Activated naive CD4-positive, alpha-beta T cell treated with anti-CD3 and anti-CD28 coated beads, Interleukin-2, amount 50 U/mL, for 16 hours (primary cell): Measurements from ENCODE around the gene ALPK1.
"Not testable (repeated sequence)": the region's sequence is repeated elsewhere in the genome, so short reads cannot be mapped to it uniquely, and the experiment has no call there.

Experiments
- DNase-seq: peaks from one replicate; pipeline ENCODE4 v3.0.0-alpha.2; 2020

Gene ALPK1

GRCh38 chr4:112381996-112382692 is 85.0 kb downstream of the ALPK1 start:
- no peak for DNase-seq

GRCh38 chr4:112386071-112386470 is 88.9 kb downstream of the ALPK1 start:
- no peak for DNase-seq

GRCh38 chr4:112402098-112402497 is 104.9 kb downstream of the ALPK1 start:
- no peak for DNase-seq

GRCh38 chr4:112403101-112403945 is 106.2 kb downstream of the ALPK1 start:
- no peak for DNase-seq

- no peak for DNase-seq
Observed at GRCh38 chr4:112410364-112410763, 113.2 kb downstream of the ALPK1 start.

- DNase-seq, result no peak
Observed at GRCh38 chr4:112410804-112411203, 113.6 kb downstream of the ALPK1 start.

- DNase-seq, result no peak
Observed at GRCh38 chr4:112411781-112412550, 114.8 kb downstream of the ALPK1 start.

- no peak for DNase-seq
Observed at GRCh38 chr4:112416464-112416863, 119.3 kb downstream of the ALPK1 start.

- no peak for DNase-seq
Observed at GRCh38 chr4:112418092-112418491, 120.9 kb downstream of the ALPK1 start.

GRCh38 chr4:112421911-112422310 is 124.7 kb downstream of the ALPK1 start:
- DNase-seq, result no peak

GRCh38 chr4:112422644-112423043 is 125.5 kb downstream of the ALPK1 start:
- DNase-seq, result no peak

GRCh38 chr4:112423591-112423990 is 126.4 kb downstream of the ALPK1 start:
- no peak for DNase-seq

GRCh38 chr4:112425823-112426222 is 128.7 kb downstream of the ALPK1 start:
- DNase-seq, result no peak

GRCh38 chr4:112426416-112426815 is 129.2 kb downstream of the ALPK1 start:
- DNase-seq, result no peak

- no peak for DNase-seq
Observed at GRCh38 chr4:112431158-112431557, 134.0 kb downstream of the ALPK1 start.

GRCh38 chr4:112436987-112437386 is 139.8 kb downstream of the ALPK1 start:
- no peak for DNase-seq

- not testable (repeated sequence) for DNase-seq
Observed at GRCh38 chr4:112442226-112442625, 145.1 kb downstream of the ALPK1 start.

GRCh38 chr4:112448306-112449132 is 151.3 kb downstream of the ALPK1 start:
- no peak for DNase-seq

GRCh38 chr4:112449708-112450107 is 152.5 kb downstream of the ALPK1 start:
- no peak for DNase-seq

- DNase-seq, result no peak
Observed at GRCh38 chr4:112451104-112451503, 153.9 kb downstream of the ALPK1 start.

- no peak for DNase-seq
Observed at GRCh38 chr4:112451831-112452230, 154.7 kb downstream of the ALPK1 start.

- DNase-seq, result no peak
Observed at GRCh38 chr4:112453321-112453720, 156.2 kb downstream of the ALPK1 start.

GRCh38 chr4:112472318-112472717 is 175.1 kb downstream of the ALPK1 start:
- no peak for DNase-seq
